Activated CD4-positive, alpha-beta T cell treated with anti-CD3 and anti-CD28 coated beads for 1 hour (primary cell): ENCODE measurements around the gene PSMD1.
"Not testable (repeated sequence)": the region's sequence is repeated elsewhere in the genome, so short reads cannot be mapped to it uniquely, and the experiment has no call there.

Experiments used
- DNase-seq: peaks from one replicate; pipeline ENCODE4 v3.0.0-alpha.2; 2020

PSMD1 gene

GRCh38 chr2:231189571-231190495 is 133.2 kb downstream of the PSMD1 start:
- DNase-seq: no peak

GRCh38 chr2:231190531-231191197 is 134.0 kb downstream of the PSMD1 start:
- DNase-seq: no peak

- no peak for DNase-seq
Measured at GRCh38 chr2:231191896-231192872, 135.5 kb downstream of the PSMD1 start.

GRCh38 chr2:231193216-231193615 is 136.5 kb downstream of the PSMD1 start:
- DNase-seq: no peak

GRCh38 chr2:231196592-231196991 is 139.9 kb downstream of the PSMD1 start:
- no peak for DNase-seq

GRCh38 chr2:231197196-231197595 is 140.5 kb downstream of the PSMD1 start:
- DNase-seq: not testable (repeated sequence)

- no peak for DNase-seq
Measured at GRCh38 chr2:231197706-231198290, 141.1 kb downstream of the PSMD1 start.

GRCh38 chr2:231198291-231199173 is 141.9 kb downstream of the PSMD1 start, which contains the start of gene ARMC9:
ARMC9 (plus strand) TSS chr2:231198631; CDS start chr2:231206239, 7,608 bp downstream.
- DNase-seq: peak; percentile 51

GRCh38 chr2:231199219-231199618 is 142.6 kb downstream of the PSMD1 start:
- DNase-seq: no peak

- DNase-seq: no peak
Measured at GRCh38 chr2:231200805-231201474, 144.3 kb downstream of the PSMD1 start.

- DNase-seq: no peak
Measured at GRCh38 chr2:231201475-231201814, 144.8 kb downstream of the PSMD1 start.

GRCh38 chr2:231203087-231203486 is 146.4 kb downstream of the PSMD1 start:
- no peak for DNase-seq

- DNase-seq: no peak
Measured at GRCh38 chr2:231204146-231204545, 147.5 kb downstream of the PSMD1 start.

- DNase-seq: no peak
Measured at GRCh38 chr2:231204581-231204980, 147.9 kb downstream of the PSMD1 start.

- no peak for DNase-seq
Measured at GRCh38 chr2:231207734-231208133, 151.1 kb downstream of the PSMD1 start.

GRCh38 chr2:231210782-231211181 is 154.1 kb downstream of the PSMD1 start:
- DNase-seq: no peak

GRCh38 chr2:231211486-231211885 is 154.8 kb downstream of the PSMD1 start:
- no peak for DNase-seq

GRCh38 chr2:231212329-231212845 is 155.7 kb downstream of the PSMD1 start:
- no peak for DNase-seq

- no peak for DNase-seq
Measured at GRCh38 chr2:231213931-231214642, 157.4 kb downstream of the PSMD1 start.

- no peak for DNase-seq
Measured at GRCh38 chr2:231218366-231218765, 161.7 kb downstream of the PSMD1 start.
